A673 (cell line): ENCODE data around the gene CLIC6.

Source experiments
- CTCF ChIP-seq: fragments of 300-800, 200-600 bp; sonication (generic); conservative IDR thresholded peaks from 2 replicates; pipeline ENCODE4 v1.5.1; 2017; ENCODE audit warnings: low read depth, mild to moderate bottlenecking, antibody characterized with exemption, low read length, moderate library complexity, mixed read lengths
- EZH2 ChIP-seq: fragments of 200-600 bp; sonication (generic); IDR thresholded peaks from 2 replicates; pipeline ENCODE4 v1.6.1; 2017; ENCODE audit warnings: borderline replicate concordance, low read depth, mild to moderate bottlenecking, mixed read lengths, antibody characterized with exemption, low read length; ENCODE audit not compliant: poor library complexity, severe bottlenecking

DNA sequence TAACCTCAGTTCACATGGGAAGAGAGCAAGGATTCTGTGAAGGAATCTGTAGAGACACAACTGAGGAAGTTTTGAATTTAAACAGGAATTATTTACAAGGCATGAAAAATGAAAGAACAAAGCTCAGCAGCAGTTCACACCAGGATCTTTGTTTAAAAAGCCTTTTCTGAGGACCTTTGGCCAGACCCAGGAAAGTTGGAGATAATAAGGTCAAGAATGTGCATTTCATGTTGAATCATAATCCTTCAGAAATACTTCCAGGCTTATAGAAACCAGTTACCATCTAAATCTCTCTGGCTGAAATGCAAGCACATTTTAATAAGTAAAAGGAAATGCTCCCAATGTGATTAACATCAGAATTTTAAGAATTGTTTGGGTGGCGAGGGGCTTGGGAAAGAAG lies 2.7 kb downstream of the CLIC6 start:
- TF ChIP-seq CTCF (no peak), EZH2 (no peak)
